DOHH2 (cell line): ENCODE data around the gene SENP2.

Experiments used
- EZH2phosphoT487 ChIP-seq: fragments of 200-600 bp; sonication (generic); IDR thresholded peaks from 2 replicates; pipeline ENCODE4 v1.6.1; 2017; ENCODE audit warnings: borderline replicate concordance, mild to moderate bottlenecking, antibody characterized with exemption, low read length, moderate library complexity, mixed read lengths
- TF ChIP-seq, protein P1 (sequence below): fragments of 200-600 bp; sonication (generic); IDR thresholded peaks from one replicate; pipeline ENCODE4 v1.5.1; 2014; ENCODE audit warnings: antibody characterized with exemption, mild to moderate bottlenecking, low read depth, low read length; ENCODE audit not compliant: poor library complexity, severe bottlenecking

DNA sequence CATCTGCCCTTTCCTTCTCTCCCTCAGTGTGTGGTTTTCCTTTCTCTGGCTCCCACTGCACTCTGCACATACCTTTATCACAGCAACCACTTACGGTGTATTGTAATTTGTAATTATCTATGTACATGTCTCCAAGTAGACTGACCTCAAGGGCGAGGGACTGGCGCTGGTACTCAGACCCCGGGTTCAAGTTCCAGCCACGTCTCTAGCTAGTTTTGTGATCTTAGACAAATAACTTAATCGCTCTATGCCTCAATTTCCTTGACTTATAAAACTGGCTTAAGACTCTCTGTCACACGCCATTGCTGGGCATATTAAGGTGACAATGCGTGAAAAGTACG lies 607 bp upstream of the SENP2 start:
- TF ChIP-seq, protein P1, sequence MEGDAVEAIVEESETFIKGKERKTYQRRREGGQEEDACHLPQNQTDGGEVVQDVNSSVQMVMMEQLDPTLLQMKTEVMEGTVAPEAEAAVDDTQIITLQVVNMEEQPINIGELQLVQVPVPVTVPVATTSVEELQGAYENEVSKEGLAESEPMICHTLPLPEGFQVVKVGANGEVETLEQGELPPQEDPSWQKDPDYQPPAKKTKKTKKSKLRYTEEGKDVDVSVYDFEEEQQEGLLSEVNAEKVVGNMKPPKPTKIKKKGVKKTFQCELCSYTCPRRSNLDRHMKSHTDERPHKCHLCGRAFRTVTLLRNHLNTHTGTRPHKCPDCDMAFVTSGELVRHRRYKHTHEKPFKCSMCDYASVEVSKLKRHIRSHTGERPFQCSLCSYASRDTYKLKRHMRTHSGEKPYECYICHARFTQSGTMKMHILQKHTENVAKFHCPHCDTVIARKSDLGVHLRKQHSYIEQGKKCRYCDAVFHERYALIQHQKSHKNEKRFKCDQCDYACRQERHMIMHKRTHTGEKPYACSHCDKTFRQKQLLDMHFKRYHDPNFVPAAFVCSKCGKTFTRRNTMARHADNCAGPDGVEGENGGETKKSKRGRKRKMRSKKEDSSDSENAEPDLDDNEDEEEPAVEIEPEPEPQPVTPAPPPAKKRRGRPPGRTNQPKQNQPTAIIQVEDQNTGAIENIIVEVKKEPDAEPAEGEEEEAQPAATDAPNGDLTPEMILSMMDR, result no peak
- TF ChIP-seq EZH2phosphoT487, result no peak
